NK-92 treated with Interleukin-12 subunit alpha and Interleukin-12 subunit beta, amount 100 ng/mL, for 24 hours (cell line): ENCODE data around the gene DCAF16.
"Not testable (repeated sequence)": the region's sequence is repeated elsewhere in the genome, so short reads cannot be mapped to it uniquely, and the experiment has no call there.

Experiments used
- DNase-seq: peaks from one replicate; lab custom pipeline; 2025; lab: John Stamatoyannopoulos, UW

DCAF16 gene

DNA sequence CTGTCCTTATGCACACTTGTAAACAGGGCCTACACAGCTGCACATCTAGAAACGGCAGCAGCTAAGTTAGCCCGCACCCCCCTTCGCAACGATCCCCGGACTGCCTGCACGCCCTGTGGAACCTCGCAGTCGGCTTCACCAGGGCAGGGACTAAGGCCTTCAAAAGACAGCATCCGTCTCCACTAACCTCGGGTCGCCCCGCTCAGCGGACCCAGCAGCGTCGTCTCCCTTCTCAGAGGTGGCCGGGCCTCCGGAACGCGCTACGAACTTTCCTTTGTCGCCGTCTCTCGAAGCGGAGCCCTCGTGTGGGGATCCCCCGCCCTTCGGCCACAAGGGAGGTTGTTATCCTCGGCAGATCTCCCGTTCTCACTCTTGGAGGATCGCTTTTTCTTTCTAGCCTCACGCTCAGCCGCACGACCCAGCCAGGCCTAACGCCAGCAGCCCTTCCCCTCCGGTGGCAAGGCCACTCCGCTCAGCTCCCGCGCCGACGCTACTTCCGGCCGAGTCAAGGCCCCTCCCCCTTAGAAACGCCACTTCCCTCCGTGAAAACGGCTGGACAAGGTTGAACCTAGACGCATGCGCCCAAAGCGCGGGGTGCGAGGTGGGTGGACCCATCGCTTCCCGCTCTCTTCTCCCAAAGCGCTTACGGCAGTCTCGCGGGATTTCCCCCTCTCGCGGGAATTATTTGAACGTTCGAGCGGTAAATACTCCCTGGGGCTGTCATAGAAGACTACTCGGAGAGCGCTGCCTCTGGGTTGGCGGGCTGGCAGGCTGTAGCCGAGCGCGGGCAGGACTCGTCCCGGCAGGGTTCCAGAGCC, at the start of gene DCAF16, which contains the start of gene NCAPG:
Gene DCAF16 (minus strand): TSS at position 498 of the 818 bp plus-strand sequence. CDS start 6,616 bp downstream, outside the sequence.
Gene NCAPG (plus strand): TSS at position 720 of the 818 bp plus-strand sequence. CDS start 99 bp downstream, outside the sequence.
- DNase-seq, result peak; percentile 97

DNA sequence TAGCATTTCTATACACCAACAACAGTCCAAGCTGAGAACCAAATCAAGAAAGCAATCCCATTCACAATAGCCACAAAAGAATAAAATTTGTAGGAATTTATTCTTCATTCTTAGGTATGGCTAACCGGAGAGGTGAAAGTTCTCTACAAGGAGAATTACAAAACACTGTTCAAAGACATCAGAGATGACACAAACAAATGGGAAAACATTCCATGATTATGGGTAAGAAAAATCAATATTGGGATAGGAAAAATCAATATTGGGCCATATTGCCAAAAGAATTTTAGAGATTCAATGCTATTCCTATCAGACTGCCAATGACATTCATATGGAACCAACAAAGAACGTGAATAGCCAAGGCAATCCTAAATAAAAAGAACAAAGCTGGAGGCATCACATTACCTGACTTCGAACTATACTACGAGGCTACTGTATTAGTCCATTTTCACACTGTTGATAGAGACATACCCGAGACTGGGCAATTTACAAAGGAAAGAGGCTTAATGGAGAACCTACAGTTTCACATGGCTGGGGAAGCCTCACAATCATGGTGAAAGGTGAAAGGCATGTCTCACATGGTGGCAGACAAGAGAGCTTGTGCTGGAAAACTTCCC, 49.3 kb upstream of the DCAF16 start:
- DNase-seq, result no peak

DNA sequence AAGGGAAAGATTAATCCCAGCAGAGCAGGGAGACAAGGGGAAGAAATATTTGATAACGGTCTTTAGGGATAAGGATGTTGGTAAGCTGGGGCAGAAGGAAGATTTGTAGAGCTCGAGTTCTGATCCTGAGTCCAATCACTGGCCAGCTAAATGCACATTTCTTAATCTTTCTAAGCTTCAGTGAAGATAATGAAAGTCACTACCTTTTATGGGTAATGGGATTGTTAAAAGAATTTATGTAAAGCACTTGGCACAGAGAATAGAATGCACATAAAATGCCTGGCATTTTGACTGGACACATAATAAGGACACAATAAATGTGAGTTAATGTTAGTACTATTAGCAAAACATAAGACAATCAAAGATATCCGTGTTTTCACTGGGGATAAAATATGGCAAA, 43.5 kb upstream of the DCAF16 start:
- DNase-seq, result no peak

DNA sequence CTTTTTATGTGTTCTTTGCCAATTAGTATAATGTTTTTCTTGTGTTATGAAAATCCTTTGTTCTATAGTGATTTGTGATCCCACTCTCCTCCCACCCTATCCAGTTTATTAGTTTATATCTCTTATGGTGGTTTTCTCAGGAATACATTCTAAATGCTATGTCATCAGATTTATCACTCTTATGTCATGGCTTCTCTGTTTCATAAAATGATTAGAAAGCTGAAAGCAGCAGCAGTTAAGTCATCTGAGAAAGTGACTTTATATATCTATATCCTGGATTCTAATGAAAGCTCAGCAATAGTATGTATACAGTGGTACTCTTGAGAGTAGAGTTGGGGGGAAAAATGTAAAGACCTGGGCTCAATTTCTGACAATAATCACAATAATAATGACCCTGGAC, 41.4 kb upstream of the DCAF16 start:
- no peak for DNase-seq

DNA sequence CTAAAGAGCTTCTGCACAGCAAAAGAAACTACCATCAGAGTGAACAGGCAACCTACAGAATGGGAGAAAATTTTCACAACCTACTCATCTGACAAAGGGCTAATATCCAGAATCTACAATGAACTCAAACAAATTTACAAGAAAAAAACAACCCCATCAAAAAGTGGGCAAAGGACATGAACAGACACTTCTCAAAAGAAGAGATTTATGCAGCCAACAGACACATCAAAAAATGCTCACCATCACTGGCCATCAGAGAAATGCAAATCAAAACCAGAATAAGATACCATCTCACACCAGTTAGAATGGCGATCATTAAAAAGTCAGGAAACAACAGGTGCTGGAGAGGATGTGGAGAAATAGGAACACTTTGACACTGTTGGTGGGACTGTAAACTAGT, 39.7 kb upstream of the DCAF16 start:
- DNase-seq, result not testable (repeated sequence)

DNA sequence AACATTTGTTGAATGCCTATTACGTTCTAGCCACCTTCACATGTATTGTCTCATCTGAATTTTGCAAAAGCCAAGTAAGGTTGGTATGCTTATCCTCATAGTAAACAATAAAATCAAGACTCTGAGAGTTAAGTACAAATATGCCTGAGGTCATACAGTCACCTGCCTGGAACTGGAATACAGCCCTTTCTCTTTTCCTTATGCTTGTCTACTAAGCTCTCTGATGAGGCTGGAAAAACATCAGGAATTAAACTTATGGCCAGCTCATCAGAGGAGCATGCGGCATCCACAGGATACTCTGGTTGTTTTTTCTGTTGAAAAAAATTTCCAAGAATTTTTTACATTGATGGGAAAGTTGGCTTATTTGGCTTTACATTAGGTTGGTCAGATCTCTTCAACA, 35.7 kb upstream of the DCAF16 start:
- no peak for DNase-seq

DNA sequence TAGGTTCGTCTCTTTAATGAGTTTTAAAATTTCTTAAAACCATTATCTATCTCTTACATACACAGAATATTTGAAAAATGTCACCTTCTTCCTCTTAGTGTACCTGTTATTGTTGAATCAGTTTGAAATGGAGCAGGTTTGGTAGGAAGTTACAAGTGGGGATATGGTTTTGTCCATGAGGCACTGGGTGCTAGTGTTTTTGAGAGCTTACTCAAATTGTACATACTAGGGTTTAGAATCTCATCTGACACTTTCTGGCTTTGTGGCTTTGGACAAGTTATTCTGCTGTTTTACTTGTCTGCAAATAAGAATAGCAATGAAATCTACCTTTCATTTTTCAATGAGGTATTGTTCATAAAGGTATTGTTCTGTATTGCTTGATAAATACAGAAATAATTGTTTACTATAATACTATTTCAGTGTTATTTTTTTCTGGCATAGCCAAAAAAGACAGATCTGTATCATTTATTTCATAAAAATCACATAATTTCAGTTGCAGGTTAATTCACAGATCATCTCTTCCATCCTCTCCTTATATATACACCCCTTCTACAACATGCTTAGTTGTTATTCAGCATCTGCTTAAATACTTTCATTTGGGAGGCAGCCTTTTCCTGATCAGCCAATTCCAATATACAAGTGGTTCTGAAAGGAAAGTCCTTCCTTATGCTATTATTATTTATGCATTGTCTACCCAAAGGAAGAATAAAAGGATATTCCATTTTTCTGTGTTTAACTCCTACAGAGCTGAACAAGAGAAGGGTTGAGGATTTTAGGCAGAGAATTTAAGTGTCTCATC, 13.5 kb upstream of the DCAF16 start:
- DNase-seq, result no peak

DNA sequence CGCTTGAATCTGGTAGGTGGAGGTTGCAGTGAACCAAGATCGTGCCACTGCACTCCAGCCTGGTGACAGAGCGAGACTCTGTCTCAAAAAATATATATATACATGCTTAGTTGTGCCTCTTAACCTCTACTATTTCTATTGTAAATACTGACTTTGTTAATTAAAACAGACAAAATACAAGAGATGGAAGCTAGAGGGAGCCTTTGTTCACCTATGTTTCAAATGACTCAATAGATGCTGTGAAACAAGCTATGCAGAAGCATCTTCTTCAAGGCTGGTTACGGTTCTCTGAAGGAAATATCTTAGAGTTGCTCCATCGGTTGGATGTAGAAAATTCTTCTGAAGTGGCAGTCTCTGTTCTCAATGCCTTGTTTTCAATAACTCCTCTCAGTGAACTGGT, 6.5 kb upstream of the DCAF16 start:
- DNase-seq, result no peak

DNA sequence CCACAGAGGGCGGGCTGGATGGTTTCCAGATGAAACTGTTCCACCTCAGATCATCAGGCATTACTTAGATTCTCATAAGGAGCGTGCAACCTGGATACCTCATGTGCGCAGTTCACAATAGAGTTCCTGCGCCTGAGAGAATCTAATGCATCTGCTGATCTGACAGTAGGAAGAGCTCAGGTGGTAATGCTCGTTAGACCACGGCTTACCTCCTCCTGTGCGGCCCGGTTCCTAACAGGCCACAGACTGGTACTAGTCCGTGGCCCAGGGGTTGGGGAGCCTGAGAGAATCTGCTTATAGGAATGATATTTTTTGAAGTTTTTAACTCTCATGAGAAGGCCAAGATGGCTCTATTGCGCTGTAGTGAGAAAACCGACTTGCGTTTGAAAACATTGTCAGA, 5.6 kb upstream of the DCAF16 start:
- no peak for DNase-seq

DNA sequence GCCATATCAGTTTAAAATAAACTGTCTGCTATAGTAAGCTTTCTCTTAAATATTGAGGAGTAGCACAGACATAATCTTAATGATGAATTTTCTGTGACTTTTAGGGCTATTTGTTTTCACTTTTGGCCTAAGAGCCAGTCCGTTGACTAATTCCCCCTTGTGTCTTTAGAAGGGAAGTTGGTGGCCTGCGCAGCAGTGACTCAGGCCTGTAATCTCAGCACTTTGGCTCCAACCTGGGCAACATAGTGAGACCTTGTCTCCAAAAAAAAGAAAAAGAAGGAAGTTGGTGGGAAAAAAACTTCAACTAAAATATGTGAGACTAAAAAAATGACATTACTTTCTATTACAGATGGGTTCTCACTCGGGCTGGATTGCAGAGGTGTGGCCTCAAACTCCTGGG, 3.6 kb upstream of the DCAF16 start:
- DNase-seq, result no peak

DNA sequence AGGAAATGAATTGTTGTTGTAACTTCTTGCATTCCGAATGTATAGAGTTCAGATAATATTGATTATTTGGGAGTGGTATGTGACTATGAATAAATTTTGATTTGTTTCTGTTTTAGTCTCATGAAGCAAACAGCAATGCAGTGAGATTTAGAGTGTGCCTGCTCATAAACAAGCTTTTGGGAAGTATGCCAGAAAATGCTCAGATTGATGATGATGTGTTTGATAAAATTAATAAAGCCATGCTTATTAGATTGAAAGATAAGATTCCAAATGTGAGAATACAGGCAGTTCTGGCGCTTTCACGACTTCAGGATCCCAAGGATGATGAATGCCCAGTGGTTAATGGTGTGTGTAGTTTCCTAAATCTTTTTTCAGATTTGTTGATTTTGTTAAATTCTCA, 2.2 kb upstream of the DCAF16 start:
- no peak for DNase-seq

DNA sequence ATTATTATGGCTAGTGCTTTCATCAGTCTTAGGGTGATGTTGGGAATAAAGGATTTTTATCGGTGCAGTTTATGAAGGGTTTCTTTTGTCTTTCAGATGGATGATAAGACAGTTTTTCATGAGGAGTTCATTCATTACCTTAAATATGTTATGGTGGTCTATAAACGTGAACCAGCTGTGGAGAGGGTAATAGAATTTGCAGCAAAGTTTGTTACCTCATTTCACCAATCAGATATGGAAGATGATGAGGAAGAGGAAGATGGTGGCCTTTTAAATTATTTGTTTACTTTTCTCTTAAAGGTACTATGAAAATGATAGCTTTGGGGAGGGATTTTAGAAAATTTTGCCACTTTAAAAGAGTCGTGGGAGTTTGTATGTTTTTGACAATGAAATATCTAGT, 1.6 kb upstream of the DCAF16 start:
- no peak for DNase-seq

DNA sequence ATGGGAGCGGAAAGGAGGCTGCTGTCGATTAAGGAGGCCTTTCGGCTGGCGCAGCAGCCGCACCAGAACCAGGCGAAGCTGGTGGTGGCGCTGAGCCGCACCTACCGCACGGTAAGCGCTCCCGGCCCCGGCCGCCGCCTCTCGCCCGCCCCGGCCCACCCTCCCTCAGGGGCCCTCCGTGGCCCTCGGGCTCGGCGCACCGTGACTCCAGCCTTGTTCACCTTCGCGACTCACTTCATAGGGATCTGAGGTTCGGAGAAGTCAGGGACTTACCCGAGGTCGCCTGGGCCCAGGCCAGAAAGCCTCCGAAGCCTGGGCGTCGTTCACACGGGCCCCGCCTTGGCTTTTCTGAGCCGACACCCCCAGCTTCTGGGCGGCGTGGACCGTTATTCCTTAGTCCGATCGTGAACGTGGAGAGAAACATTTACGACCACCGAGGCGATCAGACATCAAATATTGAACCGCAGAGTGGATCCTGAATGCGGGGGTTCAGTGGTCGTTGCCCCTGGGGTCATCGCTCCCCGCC, 584 bp upstream of the DCAF16 start:
- peak; percentile 53 for DNase-seq

DNA sequence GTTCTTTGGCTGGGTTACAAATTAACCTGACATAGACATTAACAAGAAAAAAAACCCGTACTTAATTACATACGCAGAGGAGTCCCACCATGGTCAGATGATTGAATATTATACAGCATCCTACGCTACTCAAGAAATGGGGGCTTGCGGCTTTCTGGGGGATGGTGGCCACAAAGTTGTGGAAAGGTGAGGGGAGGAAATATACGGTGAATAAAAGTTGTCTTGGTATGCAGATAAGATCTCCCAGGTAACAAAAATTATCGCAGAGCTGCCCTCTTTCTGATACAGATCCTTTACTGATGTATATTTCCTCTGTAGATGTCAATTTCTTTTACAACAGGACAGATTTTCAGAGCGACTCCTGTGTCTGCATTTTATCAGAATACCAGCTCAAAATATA, 890 bp downstream of the DCAF16 start:
- DNase-seq, result no peak

DNA sequence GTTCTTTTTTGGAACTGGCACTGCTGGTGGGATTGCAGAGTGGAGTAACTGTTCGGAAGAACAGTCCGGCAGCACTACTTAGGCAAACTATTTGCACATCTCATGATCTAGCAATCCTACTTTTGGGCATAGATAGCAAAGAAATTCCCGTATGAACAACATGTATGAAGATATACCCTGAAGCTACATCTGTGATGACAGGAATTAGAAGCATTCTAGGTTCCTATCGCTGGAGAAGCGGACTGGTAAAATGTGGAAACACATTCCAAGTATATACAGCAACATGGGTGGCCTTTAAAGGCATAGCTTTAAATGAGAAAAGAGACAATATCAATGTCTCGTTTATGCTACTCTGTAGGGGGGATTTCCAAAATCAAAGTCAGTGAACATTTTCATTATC, 3.1 kb downstream of the DCAF16 start:
- no peak for DNase-seq

DNA sequence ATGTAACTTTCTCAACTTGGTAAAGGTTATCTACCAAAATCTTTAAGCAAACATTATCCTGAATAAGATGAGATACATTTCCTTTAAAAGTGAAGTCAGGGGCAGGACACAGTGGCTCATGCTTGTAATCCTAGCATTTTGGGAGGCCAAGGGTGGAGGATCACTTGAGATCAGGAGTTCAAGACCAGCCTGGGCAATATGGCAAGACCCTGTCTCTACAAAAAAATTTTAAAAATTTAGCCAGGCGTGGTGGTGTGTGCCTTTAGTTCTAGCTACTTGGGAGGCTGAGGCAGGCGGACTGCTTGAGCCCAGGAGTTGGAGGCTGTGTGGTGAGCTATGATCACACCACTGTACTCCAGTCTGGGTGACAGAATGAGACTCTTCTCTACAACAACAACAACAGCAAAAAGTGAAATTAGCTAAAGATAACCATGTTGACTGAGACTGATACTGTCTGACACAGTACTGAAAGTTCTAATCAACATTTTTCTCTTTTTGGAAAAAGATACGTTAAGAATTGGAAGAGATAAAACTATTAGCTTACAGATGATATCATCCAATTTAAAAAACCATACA, 4.9 kb downstream of the DCAF16 start:
- no peak for DNase-seq

DNA sequence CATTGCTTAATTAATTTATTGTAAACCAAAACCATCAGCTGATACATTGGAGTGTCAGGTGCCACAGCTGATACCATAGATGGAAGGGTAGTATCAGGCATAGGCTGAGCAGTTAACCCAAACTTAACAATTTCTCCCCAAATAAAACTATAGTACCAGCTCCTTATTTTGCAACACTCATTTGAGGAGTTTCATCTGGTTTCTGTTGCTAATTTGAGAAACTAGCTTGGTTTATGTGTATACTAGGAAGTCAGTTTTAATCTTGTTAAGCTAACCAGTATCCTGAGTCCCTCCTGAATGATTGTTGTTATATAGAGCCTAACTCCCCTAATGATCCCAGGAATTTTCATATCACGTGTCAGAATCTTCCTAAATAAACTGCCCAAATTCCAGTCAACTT, 12.7 kb downstream of the DCAF16 start:
- DNase-seq, result no peak

DNA sequence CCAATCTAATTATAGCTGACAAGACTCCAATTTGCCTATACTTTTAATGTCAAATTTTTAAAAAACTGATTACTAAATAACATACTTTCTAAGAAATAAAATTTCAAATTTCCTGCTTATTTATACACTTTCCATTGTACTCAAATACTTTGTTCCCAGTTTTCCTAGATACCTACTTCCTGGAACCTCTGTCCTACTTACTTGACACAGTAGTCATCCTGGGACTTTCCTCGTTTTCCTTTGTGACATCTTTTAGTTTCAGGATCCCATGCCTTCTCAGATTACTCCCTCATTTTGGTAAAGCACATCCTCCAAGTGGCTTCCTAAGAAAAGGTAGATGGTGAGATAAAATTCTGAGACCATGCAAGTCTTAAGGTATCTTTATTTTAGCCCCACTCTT, 15.8 kb downstream of the DCAF16 start:
- DNase-seq, result no peak

DNA sequence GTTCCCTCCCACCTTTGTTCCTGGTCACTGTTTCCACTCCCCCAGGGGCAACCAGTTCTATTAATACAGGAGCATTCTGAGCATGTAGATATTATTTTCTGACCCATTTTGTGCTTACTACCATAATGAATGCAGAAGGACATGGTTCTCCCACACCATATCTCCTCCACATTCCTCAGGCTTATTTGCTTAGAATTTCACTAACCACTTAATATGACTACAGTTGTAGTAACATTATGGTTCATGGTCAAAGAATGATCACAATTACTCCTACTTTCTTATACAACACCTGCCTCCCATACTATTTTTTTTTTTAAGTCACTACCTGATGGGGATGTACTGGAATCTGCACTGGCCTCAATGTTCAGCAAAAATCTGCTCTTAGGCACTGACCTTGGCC, 21.6 kb downstream of the DCAF16 start:
- DNase-seq, result no peak

DNA sequence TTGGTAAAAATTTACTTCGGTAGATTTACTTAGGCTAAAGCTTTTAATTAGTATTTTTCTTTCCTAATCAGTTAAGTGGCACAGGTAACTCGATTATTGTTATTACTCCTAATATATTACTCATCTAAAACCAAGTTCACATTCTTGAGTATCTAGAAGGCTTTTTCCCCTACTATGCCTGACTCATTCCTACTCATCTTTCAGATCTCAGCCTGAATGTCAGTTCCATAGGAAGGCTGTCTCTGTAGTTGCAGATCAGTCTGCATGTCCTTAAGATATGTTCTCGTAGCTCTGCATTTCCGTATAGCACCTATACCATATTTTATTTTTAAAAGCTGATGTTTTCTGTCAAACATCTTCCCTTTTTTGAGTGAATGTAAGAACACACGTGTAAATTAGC, 23.2 kb downstream of the DCAF16 start:
- DNase-seq, result no peak

DNA sequence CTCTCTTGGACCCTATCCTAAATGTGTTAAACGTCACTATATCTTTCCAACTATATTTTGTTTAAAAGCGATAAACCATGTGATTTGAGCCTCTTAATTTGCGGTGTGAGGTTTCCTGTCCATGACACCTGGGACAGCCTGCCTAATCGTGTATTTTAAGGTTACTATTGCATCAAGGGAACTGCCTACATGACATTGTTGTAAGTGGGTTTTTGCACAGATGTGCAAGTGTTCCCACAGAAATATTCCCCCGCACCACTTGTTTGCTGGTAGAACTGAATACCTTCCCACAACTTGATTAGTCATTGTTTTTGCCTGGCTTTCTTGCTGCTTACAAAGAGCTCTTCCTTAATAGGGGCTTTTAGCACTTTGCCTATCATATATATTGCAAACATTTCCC, 24.0 kb downstream of the DCAF16 start:
- no peak for DNase-seq

DNA sequence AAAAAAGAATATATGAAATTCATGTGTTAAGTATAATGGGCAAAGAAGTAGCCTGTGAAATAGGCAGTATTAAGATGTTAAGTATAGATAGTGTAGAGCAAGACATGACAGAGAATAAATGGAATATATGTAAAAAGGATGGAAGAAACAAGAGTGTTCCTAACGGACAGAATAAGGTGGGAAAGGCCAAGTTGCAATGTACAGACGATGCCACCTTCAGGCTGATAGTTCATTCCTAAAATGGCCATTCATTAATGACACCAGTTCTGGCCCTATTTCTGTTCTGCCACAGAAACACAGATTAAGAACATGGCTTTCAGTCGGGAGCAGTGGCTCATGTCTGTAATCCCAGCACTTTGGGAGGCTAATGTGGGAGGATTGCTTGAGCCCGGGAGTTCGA, 24.7 kb downstream of the DCAF16 start:
- DNase-seq, result no peak
